ENCODE measurements around the gene TUBG1.

DNA sequence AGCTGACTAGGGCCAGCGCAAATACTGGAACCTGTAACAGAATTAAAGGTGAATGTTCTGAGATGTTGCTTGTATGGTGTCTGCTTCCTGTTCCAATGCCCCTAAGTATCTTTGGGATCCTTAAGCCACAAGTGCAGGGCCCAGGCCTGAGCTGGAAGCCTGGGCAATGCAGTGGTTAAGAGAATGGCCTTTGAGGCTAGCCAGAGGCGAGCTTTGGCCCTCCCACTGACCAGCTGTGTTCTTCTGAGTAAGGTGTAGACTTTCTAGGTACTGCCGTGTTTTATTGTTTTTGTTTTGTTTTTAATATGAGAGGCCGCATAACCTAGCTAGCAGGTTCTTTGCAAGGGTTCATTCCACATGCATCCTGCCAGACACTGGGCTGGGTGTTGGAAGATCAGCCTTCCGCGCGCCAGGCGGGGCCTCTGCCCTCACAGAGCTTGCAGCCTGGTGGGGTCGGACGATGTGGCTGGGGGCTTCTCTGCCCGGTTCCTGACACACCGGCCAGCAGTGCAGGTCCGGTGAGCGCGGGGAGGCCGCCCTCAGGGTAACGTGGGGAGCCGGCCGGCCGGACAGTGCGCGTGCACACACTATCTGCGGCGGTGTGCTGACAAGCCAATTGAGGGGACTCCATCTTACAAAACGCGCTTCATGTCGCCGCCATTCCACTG, 43.1 kb upstream of the TUBG1 start:
- TF ChIP-seq POLR2A (IDR thresholded peaks at IDR 0.05; ENCODE audit: low read depth, low read length), result no peak
- no peak for TF ChIP-seq SPI1 (IDR thresholded peaks at IDR 0.05; ENCODE audit: low read depth, low read length)

All from GM12891 (cell line).